ENCODE measurements around the gene CABP2. TPM values are rescaled to one million over a fixed set of nuclear protein-coding genes. Genes with fewer than 3 reads are reported as not detected.

Gene CABP2
- total RNA-seq, 1 experiment from 2014 or later, result not detected

GRCh38 chr11:67504950-67505581, 18.2 kb downstream of the CABP2 start, which contains the start of gene PITPNM1:
Gene PITPNM1, minus strand, starts transcription at chr11:67505363. Its CDS starts 1,183 bp downstream, at chr11:67504180.
- BruUV-seq (replicated peaks), result no TSS peak
- CTCF ChIA-PET, result interaction anchor here (0.5 to 0.9 kb wide), 4 partner anchors 76 to 868 kb away, joined by 3 to 5 read pairs (median 4); partner anchors contain the start of gene PPP1CA
- H3K4me3 ChIP-seq, result peak within 1 kb of the TSS; percentile 97

GRCh38 chr11:67504005-67504949, 19.0 kb downstream of the CABP2 start:
- ChIA-PET CTCF (interaction anchor here (0.6 kb wide), 1 partner anchor 75 kb away, joined by 3 read pairs; no protein-coding TSS in a partner anchor), POLR2A (ENCODE audit: unreplicated experiment) (no interaction called here)
- BruUV-seq (replicated peaks), result no TSS peak
- Histone ChIP-seq H3K27me3 (ENCODE audit: insufficient read depth, low read depth) (no peaks in the 10 kb centered on the region), H3K4me3 (peak overlapping the region; percentile 97), H3K79me2 (ENCODE audit: low read depth) (peaks cover 33% of the 10 kb centered on the region), H4K20me1 (ENCODE audit: insufficient read depth) (peaks cover 3% of the 10 kb centered on the region; the same call in 1 of the 2 replicates), H3K9me3 (ENCODE audit: insufficient read depth, low read depth) (no peaks in the 10 kb centered on the region), H3K36me3 (ENCODE audit: low read depth) (peaks cover 7% of the 10 kb centered on the region; the same call in 1 of the 2 replicates), H3F3A (ENCODE audit: insufficient read depth, low read depth) (peaks cover 47% of the 10 kb centered on the region), H3K4me1 (replicated peaks; ENCODE audit: insufficient read depth) (peaks cover 36% of the 10 kb centered on the region), H3K27ac (peak overlapping the region; percentile 83), H3K4me2 (peak overlapping the region; percentile 97), H3K9me2 (ENCODE audit: insufficient read depth) (no peaks in the 10 kb centered on the region), H2AFZ (peak overlapping the region; percentile 86)
- TF ChIP-seq CTCF (conservative IDR thresholded peaks at IDR 0.05), result no peak
- TF ChIP-seq EZH2 (IDR thresholded peaks at IDR 0.05; ENCODE audit: low read depth), result no peak
- intact Hi-C loops (cut with micrococcal nuclease; ENCODE audit: unreplicated experiment), result no loop called here
- peak in 1 of 2 experiments; percentile 53 for DNase-seq

More at GRCh38 chr11:67504950-67505581, 18.2 kb downstream of the CABP2 start, which contains the start of gene PITPNM1:
- Histone ChIP-seq H3K79me2 (ENCODE audit: low read depth) (peaks cover 33% of the 10 kb centered on the region), H3K27me3 (ENCODE audit: insufficient read depth, low read depth) (no peaks in the 10 kb centered on the region), H3K36me3 (ENCODE audit: low read depth) (peaks cover 7% of the 10 kb centered on the region; the same call in 1 of the 2 replicates), H3K9me3 (ENCODE audit: insufficient read depth, low read depth) (no peaks in the 10 kb centered on the region), H3K9me2 (ENCODE audit: insufficient read depth) (no peaks in the 10 kb centered on the region), H3K4me2 (peak within 1 kb of the TSS; percentile 97), H4K20me1 (ENCODE audit: insufficient read depth) (peaks cover 3% of the 10 kb centered on the region; the same call in 1 of the 2 replicates), H3F3A (ENCODE audit: insufficient read depth, low read depth) (peaks cover 47% of the 10 kb centered on the region), H2AFZ (peak within 1 kb of the TSS; percentile 86), H3K4me1 (replicated peaks; ENCODE audit: insufficient read depth) (peaks cover 36% of the 10 kb centered on the region), H3K27ac (peak within 1 kb of the TSS; percentile 83)
- POLR2A ChIA-PET (ENCODE audit: unreplicated experiment), result interaction anchor here (0.6 to 0.8 kb wide), 2 partner anchors 120 to 159 kb away, joined by 3 to 4 read pairs; no protein-coding TSS in a partner anchor
- intact Hi-C loops (cut with micrococcal nuclease; ENCODE audit: unreplicated experiment), result loop anchor here (1.0 to 5.0 kb wide), 3 partner anchors 63 to 133 kb away; partner anchors contain the start of genes CLCF1, CORO1B and RPS6KB2
- TF ChIP-seq CTCF (conservative IDR thresholded peaks at IDR 0.05) (no peak), EZH2 (IDR thresholded peaks at IDR 0.05; ENCODE audit: low read depth) (no peak)
- peak in 1 of 2 experiments; percentile 85 for DNase-seq

All from PC-9 (cell line).